ENCODE data around the gene LINC01488.

The LINC01488 gene

GRCh38 chr11:69475141-69475865 is 6.2 kb upstream of the LINC01488 start (continued):
- TF ChIP-seq CREB5 (CRISPR knock-in tag; IDR thresholded peaks at IDR 0.05; ENCODE audit: low read depth) (no peak), PPARA (CRISPR knock-in tag; IDR thresholded peaks at IDR 0.05; ENCODE audit: borderline replicate concordance) (no peak), ZNF8 (CRISPR knock-in tag; IDR thresholded peaks at IDR 0.05) (no peak), TOX (CRISPR knock-in tag; IDR thresholded peaks at IDR 0.05; ENCODE audit: borderline replicate concordance) (no peak), TCF4 (CRISPR knock-in tag; IDR thresholded peaks at IDR 0.05; ENCODE audit: borderline replicate concordance) (no peak), ESRRG (CRISPR knock-in tag; IDR thresholded peaks at IDR 0.05) (no peak)

- TF ChIP-seq ZFP3 (CRISPR knock-in tag; IDR thresholded peaks at IDR 0.05) (no peak), TCF4 (CRISPR knock-in tag; IDR thresholded peaks at IDR 0.05; ENCODE audit: borderline replicate concordance) (no peak), TSHZ2 (CRISPR knock-in tag; IDR thresholded peaks at IDR 0.05) (no peak), TOX (CRISPR knock-in tag; IDR thresholded peaks at IDR 0.05; ENCODE audit: borderline replicate concordance) (no peak), ARNTL (CRISPR knock-in tag; IDR thresholded peaks at IDR 0.05; ENCODE audit: borderline replicate concordance, low read depth) (no peak), PATZ1 (CRISPR knock-in tag; IDR thresholded peaks at IDR 0.05; ENCODE audit: borderline replicate concordance) (no peak), CSRNP3 (CRISPR knock-in tag; IDR thresholded peaks at IDR 0.05) (no peak), CREB5 (CRISPR knock-in tag; IDR thresholded peaks at IDR 0.05; ENCODE audit: low read depth) (no peak), ZNF70 (CRISPR knock-in tag; IDR thresholded peaks at IDR 0.05) (no peak)
- no peak for ATAC-seq
Observed at GRCh38 chr11:69475866-69476471, 5.5 kb upstream of the LINC01488 start.

- no peak for ATAC-seq
- TF ChIP-seq ESRRG (CRISPR knock-in tag; IDR thresholded peaks at IDR 0.05) = no peak
- no peak for TF ChIP-seq ISL1 (CRISPR knock-in tag; IDR thresholded peaks at IDR 0.05)
- TF ChIP-seq ZFP30 (CRISPR knock-in tag; IDR thresholded peaks at IDR 0.05) = no peak
- TF ChIP-seq CSDC2 (CRISPR knock-in tag; IDR thresholded peaks at IDR 0.05) = no peak
- no peak for TF ChIP-seq BACH2 (CRISPR knock-in tag; IDR thresholded peaks at IDR 0.05; ENCODE audit: borderline replicate concordance)
- TF ChIP-seq PATZ1 (CRISPR knock-in tag; IDR thresholded peaks at IDR 0.05; ENCODE audit: borderline replicate concordance) = no peak
- no peak for TF ChIP-seq ZNF8 (CRISPR knock-in tag; IDR thresholded peaks at IDR 0.05)
- no peak for TF ChIP-seq ARNTL (CRISPR knock-in tag; IDR thresholded peaks at IDR 0.05; ENCODE audit: borderline replicate concordance, low read depth)
- TF ChIP-seq SNAI2 (CRISPR knock-in tag; IDR thresholded peaks at IDR 0.05) = no peak
- no peak for TF ChIP-seq OSR1 (CRISPR knock-in tag; IDR thresholded peaks at IDR 0.05)
- TF ChIP-seq ZFP3 (CRISPR knock-in tag; IDR thresholded peaks at IDR 0.05) = no peak
- no peak for TF ChIP-seq CSRNP3 (CRISPR knock-in tag; IDR thresholded peaks at IDR 0.05)
- no peak for TF ChIP-seq TSHZ2 (CRISPR knock-in tag; IDR thresholded peaks at IDR 0.05)
- TF ChIP-seq ZNF565 (CRISPR knock-in tag; conservative IDR thresholded peaks at IDR 0.05; ENCODE audit: low read depth) = no peak
Observed at GRCh38 chr11:69476509-69476961, 4.9 kb upstream of the LINC01488 start.
